Left ventricle myocardium inferior (tissue), 1 donor: ENCODE results near the gene PNPLA2. TPM values are rescaled to one million over a fixed set of nuclear protein-coding genes. Genes with fewer than 3 reads are reported as not detected.

Experiments
- DNase-seq: peaks from one replicate; pipeline ENCODE4 v3.0.0-alpha.2; 2020
- H3K27ac ChIP-seq: fragments of 200-600 bp; replicated peaks from 2 replicates; pipeline ENCODE4 v1.8.0; 2021
- H3K27me3 ChIP-seq: fragments of 200-600 bp; 2 replicates; pipeline ENCODE4 v1.8.0; 2021; ENCODE audit warnings: low read depth
- H3K36me3 ChIP-seq: fragments of 200-600 bp; 2 replicates; pipeline ENCODE4 v1.8.0; 2021
- H3K4me1 ChIP-seq: fragments of 200-600 bp; 2 replicates; pipeline ENCODE4 v1.8.0; 2021
- H3K4me3 ChIP-seq: fragments of 200-600 bp; 2 replicates; pipeline ENCODE4 v1.8.0; 2021; ENCODE audit warnings: mild to moderate bottlenecking, moderate library complexity
- H3K9me3 ChIP-seq: fragments of 200-600 bp; replicated peaks from 2 replicates; pipeline ENCODE4 v1.8.0; 2021
- intact Hi-C: fragments of 100-400 bp; cut with micrococcal nuclease; formaldehyde crosslinking; loops from one replicate; pipeline ENCODE4 v1.11.0; 2022
- long read RNA-seq: library from polyadenylated mRNA; unstranded; transcript quantifications from one replicate; pipeline ENCODE4 v2.0.0, GENCODE V29; 2021
- total RNA-seq: library from RNA; stranded (reverse); fragmentation: NEBNext Ultra II Directional; extraction: Animal tissue kit (Norgen Biotek cat#: 25700); gene quantifications from one replicate; pipeline ENCODE4 v1.2.1, GENCODE V29; 2021
- TF ChIP-seq, protein P1 (sequence below): fragments of 200-600 bp; IDR thresholded peaks from 2 replicates; pipeline ENCODE4 v1.8.0; 2021; ENCODE audit warnings: antibody characterized with exemption, mild to moderate bottlenecking, borderline replicate concordance
- donor health status: DM: no; HTN: yes; CAD: no; lungs with severe emphysema.

PNPLA2 gene, protein sequence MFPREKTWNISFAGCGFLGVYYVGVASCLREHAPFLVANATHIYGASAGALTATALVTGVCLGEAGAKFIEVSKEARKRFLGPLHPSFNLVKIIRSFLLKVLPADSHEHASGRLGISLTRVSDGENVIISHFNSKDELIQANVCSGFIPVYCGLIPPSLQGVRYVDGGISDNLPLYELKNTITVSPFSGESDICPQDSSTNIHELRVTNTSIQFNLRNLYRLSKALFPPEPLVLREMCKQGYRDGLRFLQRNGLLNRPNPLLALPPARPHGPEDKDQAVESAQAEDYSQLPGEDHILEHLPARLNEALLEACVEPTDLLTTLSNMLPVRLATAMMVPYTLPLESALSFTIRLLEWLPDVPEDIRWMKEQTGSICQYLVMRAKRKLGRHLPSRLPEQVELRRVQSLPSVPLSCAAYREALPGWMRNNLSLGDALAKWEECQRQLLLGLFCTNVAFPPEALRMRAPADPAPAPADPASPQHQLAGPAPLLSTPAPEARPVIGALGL
- 300 TPM for total RNA-seq
- long read RNA-seq, partial matches to known transcripts = 386 of 423 reads
- long read RNA-seq, other reads (novel, unspliced or antisense) = 36 of 423 reads

- no peak for DNase-seq
- TF ChIP-seq, protein P1, sequence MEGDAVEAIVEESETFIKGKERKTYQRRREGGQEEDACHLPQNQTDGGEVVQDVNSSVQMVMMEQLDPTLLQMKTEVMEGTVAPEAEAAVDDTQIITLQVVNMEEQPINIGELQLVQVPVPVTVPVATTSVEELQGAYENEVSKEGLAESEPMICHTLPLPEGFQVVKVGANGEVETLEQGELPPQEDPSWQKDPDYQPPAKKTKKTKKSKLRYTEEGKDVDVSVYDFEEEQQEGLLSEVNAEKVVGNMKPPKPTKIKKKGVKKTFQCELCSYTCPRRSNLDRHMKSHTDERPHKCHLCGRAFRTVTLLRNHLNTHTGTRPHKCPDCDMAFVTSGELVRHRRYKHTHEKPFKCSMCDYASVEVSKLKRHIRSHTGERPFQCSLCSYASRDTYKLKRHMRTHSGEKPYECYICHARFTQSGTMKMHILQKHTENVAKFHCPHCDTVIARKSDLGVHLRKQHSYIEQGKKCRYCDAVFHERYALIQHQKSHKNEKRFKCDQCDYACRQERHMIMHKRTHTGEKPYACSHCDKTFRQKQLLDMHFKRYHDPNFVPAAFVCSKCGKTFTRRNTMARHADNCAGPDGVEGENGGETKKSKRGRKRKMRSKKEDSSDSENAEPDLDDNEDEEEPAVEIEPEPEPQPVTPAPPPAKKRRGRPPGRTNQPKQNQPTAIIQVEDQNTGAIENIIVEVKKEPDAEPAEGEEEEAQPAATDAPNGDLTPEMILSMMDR = no peak
These were observed at the start of gene PNPLA2 for GRCh38 chr11:818396-819128. TSS of gene PNPLA2 (plus strand) at chr11:818914. CDS start at chr11:819719, 805 bp downstream.

GRCh38 chr11:769887-770641, 48.6 kb upstream of the PNPLA2 start:
- intact Hi-C loops = no loop called here
- Histone ChIP-seq H3K27me3 (no peaks in the 10 kb centered on the region), H3K27ac (no peak overlapping the region), H3K4me1 (peaks cover 16% of the 10 kb centered on the region), H3K9me3 (no peaks in the 10 kb centered on the region), H3K36me3 (peaks cover 64% of the 10 kb centered on the region), H3K4me3 (no peak overlapping the region)
- TF ChIP-seq, protein P1 = no peak
- DNase-seq = no peak

More at GRCh38 chr11:818396-819128, at the start of gene PNPLA2:
- intact Hi-C loops = no loop called here
- Histone ChIP-seq H3K9me3 (no peaks in the 10 kb centered on the region), H3K4me1 (peaks cover 50% of the 10 kb centered on the region), H3K27me3 (no peaks in the 10 kb centered on the region), H3K27ac (peak within 1 kb of the TSS; percentile 99), H3K36me3 (peaks cover 23% of the 10 kb centered on the region), H3K4me3 (peak within 1 kb of the TSS; percentile 91)

GRCh38 chr11:770642-771616, 47.8 kb upstream of the PNPLA2 start:
- Histone ChIP-seq H3K4me1 (peaks cover 25% of the 10 kb centered on the region), H3K27me3 (no peaks in the 10 kb centered on the region), H3K27ac (no peak overlapping the region), H3K36me3 (peaks cover 59% of the 10 kb centered on the region), H3K9me3 (no peaks in the 10 kb centered on the region), H3K4me3 (no peak overlapping the region)
- DNase-seq = no peak
- TF ChIP-seq, protein P1 = no peak
- intact Hi-C loops = no loop called here

DNA sequence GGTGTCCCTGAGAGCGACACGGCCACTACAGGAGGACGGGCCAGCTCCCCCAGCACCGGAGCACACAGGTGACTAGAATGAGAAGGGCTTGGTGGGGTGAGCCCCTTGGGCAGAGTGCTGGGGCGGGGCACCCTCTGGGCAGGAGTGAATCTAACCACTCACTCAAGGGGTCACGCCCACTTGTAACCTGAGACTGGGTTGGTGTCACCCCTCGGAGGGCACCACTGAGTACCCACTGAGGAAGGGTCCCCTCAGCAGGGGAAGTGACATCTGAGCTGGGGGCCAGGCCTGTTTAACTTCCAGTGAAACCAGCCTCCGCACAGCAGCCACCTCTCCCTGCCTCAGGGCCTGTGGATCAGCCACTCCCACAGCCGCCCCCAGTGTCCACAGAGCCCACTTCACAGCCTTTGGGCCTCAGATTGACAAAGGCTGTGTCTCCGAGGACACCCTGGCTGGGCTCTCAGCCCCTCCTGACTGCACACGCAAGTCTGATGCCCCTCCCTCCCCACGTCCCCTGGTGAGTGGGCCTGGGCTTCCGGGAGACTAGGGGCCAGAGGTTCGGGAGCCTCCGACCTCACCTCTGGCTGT, 47.0 kb upstream of the PNPLA2 start:
- H3K27ac ChIP-seq = no peak overlapping the region
- intact Hi-C loops = no loop called here
- no peaks in the 10 kb centered on the region for H3K9me3 ChIP-seq
- TF ChIP-seq, protein P1 = no peak
- no peak for DNase-seq
- H3K36me3 ChIP-seq = peaks cover 51% of the 10 kb centered on the region
- no peaks in the 10 kb centered on the region for H3K27me3 ChIP-seq
- peaks cover 33% of the 10 kb centered on the region for H3K4me1 ChIP-seq
- no peak overlapping the region for H3K4me3 ChIP-seq
